Liver (tissue), 9 donors: Measurements from ENCODE around the gene KANK2. TPM values are rescaled to one million over a fixed set of nuclear protein-coding genes. Genes with fewer than 3 reads are reported as not detected.

Experiments
- DNase-seq: peaks from one replicate; pipeline ENCODE4 v3.0.0-alpha.2; 2017; ENCODE audit warnings: low spot score
- H3K27ac ChIP-seq, 2 donors: one replicate each; pipeline ENCODE4 v1.7.0; 2013; ENCODE audit warnings: inconsistent platforms in 2 of 2, low read length in 2 of 2, control low read depth in 1 of 2, low read depth in 1 of 2, mild to moderate bottlenecking in 1 of 2
- H3K27me3 ChIP-seq, 4 donors: one replicate each; pipeline versions ENCODE4 v1.6.1 to v1.7.0; 2013; ENCODE audit warnings: low read length in 3 of 4, inconsistent platforms in 1 of 4, mild to moderate bottlenecking in 1 of 4, moderate library complexity in 1 of 4; ENCODE audit not compliant: control insufficient read depth in 4 of 4, insufficient read depth in 4 of 4
- H3K36me3 ChIP-seq, 4 donors: one replicate each; pipeline versions ENCODE4 v1.6.1 to v1.7.0; 2013; ENCODE audit warnings: low read length in 3 of 4, mild to moderate bottlenecking in 3 of 4, low read depth in 1 of 4, moderate library complexity in 1 of 4; ENCODE audit not compliant: control insufficient read depth in 4 of 4, insufficient read depth in 3 of 4
- H3K4me1 ChIP-seq, 4 donors: one replicate each; pipeline versions ENCODE4 v1.6.1 to v1.7.0; 2013; ENCODE audit warnings: low read length in 3 of 4, mild to moderate bottlenecking in 3 of 4, moderate library complexity in 1 of 4; ENCODE audit not compliant: control insufficient read depth in 4 of 4, insufficient read depth in 4 of 4
- H3K4me3 ChIP-seq, 3 donors: one replicate each; pipeline versions ENCODE4 v1.6.1 to v1.7.0; 2013; ENCODE audit warnings: low read length in 3 of 3, control low read depth in 1 of 3, low read depth in 1 of 3, mild to moderate bottlenecking in 1 of 3
- H3K9ac ChIP-seq, 2 donors: one replicate each; pipeline ENCODE4 v1.7.0; 2013; ENCODE audit warnings: low read length in 2 of 2, mild to moderate bottlenecking in 2 of 2, moderate library complexity in 2 of 2, control low read depth in 1 of 2, low read depth in 1 of 2
- H3K9me3 ChIP-seq, 4 donors: one replicate each; pipeline versions ENCODE4 v1.6.1 to v1.7.0; 2013; ENCODE audit warnings: low read length in 3 of 4; ENCODE audit not compliant: control insufficient read depth in 4 of 4
- EGR1 ChIP-seq, 2 donors: IDR thresholded peaks; 2 replicates each; pipeline ENCODE4 v1.6.1; 2016 to 2018; ENCODE audit warnings: antibody characterized with exemption in 2 of 2, low read depth in 2 of 2
- FOXA1 ChIP-seq: IDR thresholded peaks from 2 replicates; pipeline ENCODE4 v1.6.1; 2016; ENCODE audit warnings: antibody characterized with exemption
- FOXA2 ChIP-seq: IDR thresholded peaks from 2 replicates; pipeline ENCODE4 v1.6.1; 2016; ENCODE audit warnings: antibody characterized with exemption
- GABPA ChIP-seq, 2 donors: IDR thresholded peaks in 1 of 2; conservative IDR thresholded peaks in 1 of 2; 2 replicates each; pipeline ENCODE4 v1.6.1; 2016; ENCODE audit warnings: antibody characterized with exemption in 2 of 2, mild to moderate bottlenecking in 1 of 2, moderate library complexity in 1 of 2
- HNF4A ChIP-seq, 2 donors: conservative IDR thresholded peaks; 2 replicates each; pipeline ENCODE4 v1.6.1; 2016; ENCODE audit warnings: antibody characterized with exemption in 2 of 2, mild to moderate bottlenecking in 2 of 2
- HNF4G ChIP-seq: IDR thresholded peaks from 2 replicates; pipeline ENCODE4 v1.6.1; 2016; ENCODE audit warnings: antibody characterized with exemption
- JUND ChIP-seq, 2 donors: IDR thresholded peaks; 2 replicates each; pipeline ENCODE4 v1.6.1; 2016; ENCODE audit warnings: antibody characterized with exemption in 2 of 2
- NR2F2 ChIP-seq: IDR thresholded peaks from 2 replicates; pipeline ENCODE4 v1.6.1; 2016; ENCODE audit warnings: antibody characterized with exemption
- RAD21 ChIP-seq, 2 donors: IDR thresholded peaks; 2 replicates each; pipeline ENCODE4 v1.6.1; 2016; ENCODE audit warnings: antibody characterized with exemption in 2 of 2, mild to moderate bottlenecking in 2 of 2
- TAF1 ChIP-seq: conservative IDR thresholded peaks from 2 replicates; pipeline ENCODE4 v1.6.1; 2016; ENCODE audit warnings: antibody characterized with exemption, mild to moderate bottlenecking
- YY1 ChIP-seq: IDR thresholded peaks from 2 replicates; pipeline ENCODE4 v1.6.1; 2016; ENCODE audit warnings: antibody characterized with exemption, mild to moderate bottlenecking
- WGBS: extraction: QIAGEN DNeasy Blood & Tissue Kit; methylation state at CpG from one replicate; pipeline ENCODE4 v1.1.7; 2013; 5-methylcytosine and 5-hydroxymethylcytosine counted together
- polyA plus RNA-seq, 2 donors: library from polyadenylated mRNA; stranded (reverse) in 1 of 2; unstranded in 1 of 2; fragments of 200-250 nt in 1 of 2; fragments of >200 nt in 1 of 2; fragmentation: Nextera tagmentation in 1 of 2; extraction: Ambion mirVana in 1 of 2; gene quantifications; one replicate each; pipeline versions ENCODE4 v1.2.1 to v1.2.3, GENCODE V29; 2013 to 2015
- total RNA-seq, 2 donors: library from RNA; depleted of rRNA; stranded (reverse); fragments of >200 nt; gene quantifications; one replicate each; pipeline ENCODE4 v1.2.3, GENCODE V29; 2014
- TF ChIP-seq, protein P1 (sequence below): IDR thresholded peaks from 2 replicates; pipeline ENCODE4 v1.6.1; 2016; ENCODE audit warnings: antibody characterized with exemption
- TF ChIP-seq, protein P2 (sequence below): fragments of 150-350 bp; IDR thresholded peaks from 2 replicates; pipeline ENCODE4 v1.5.1; 2017; ENCODE audit warnings: improper control_type of control experiment, low read depth, low read length; ENCODE audit not compliant: missing input control
- TF ChIP-seq, protein P3 (sequence below): IDR thresholded peaks from 2 replicates; pipeline ENCODE4 v1.6.1; 2016; ENCODE audit warnings: antibody characterized with exemption
- TF ChIP-seq, protein P4 (sequence below): IDR thresholded peaks from 2 replicates; pipeline ENCODE4 v1.6.1; 2016; ENCODE audit warnings: antibody characterized with exemption
- TF ChIP-seq, protein P5 (sequence below): IDR thresholded peaks from 2 replicates; pipeline ENCODE4 v1.6.1; 2016; ENCODE audit warnings: antibody characterized with exemption, mild to moderate bottlenecking
- donor health status: healthy.
- donor health status: healthy.
- donor health status: healthy.
- donor health status: healthy.
- donor health status: healthy.

The KANK2 gene
- total and polyA plus RNA-seq, 4 donors: 15.0 to 67.8 (median 40.6) TPM

DNA sequence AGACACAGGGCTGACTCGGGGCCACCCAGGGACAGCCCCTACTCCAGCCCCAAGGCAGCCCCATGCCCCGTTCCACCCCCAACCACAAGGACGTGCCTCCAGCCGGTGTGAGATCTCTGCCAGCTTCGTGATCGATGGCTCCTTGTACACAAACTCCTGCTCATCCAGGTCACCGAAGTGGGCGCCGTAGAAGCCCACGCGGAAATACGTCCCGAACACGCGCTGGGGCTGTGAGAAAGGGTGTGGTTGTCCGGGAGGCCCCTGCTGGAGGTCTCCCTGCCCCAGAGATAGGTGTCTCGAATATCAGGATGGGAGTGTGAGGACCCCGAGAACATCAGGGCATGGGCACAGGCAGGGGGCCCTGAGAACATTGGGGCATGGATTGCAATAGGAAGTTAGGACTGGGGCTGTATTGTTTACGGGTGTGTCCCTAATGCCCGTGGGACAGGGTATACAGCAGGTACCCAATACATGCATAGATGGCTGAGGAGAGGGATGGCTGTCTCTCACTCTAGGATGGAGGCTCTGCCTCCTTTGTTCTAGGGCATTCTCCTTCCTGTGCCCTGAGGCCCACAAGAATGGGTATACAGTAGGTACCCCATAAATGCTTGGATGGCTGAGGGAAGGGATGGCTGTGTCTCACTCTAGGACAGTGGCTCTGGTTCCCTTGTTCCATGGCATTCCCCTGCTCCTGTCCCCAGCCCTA is 5.3 kb upstream of the KANK2 start (continued):
- TF ChIP-seq, protein P1, sequence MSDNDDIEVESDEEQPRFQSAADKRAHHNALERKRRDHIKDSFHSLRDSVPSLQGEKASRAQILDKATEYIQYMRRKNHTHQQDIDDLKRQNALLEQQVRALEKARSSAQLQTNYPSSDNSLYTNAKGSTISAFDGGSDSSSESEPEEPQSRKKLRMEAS: no peak
- no peak for TF ChIP-seq JUND (IDR thresholded peaks at IDR 0.05)
- TF ChIP-seq, protein P2, sequence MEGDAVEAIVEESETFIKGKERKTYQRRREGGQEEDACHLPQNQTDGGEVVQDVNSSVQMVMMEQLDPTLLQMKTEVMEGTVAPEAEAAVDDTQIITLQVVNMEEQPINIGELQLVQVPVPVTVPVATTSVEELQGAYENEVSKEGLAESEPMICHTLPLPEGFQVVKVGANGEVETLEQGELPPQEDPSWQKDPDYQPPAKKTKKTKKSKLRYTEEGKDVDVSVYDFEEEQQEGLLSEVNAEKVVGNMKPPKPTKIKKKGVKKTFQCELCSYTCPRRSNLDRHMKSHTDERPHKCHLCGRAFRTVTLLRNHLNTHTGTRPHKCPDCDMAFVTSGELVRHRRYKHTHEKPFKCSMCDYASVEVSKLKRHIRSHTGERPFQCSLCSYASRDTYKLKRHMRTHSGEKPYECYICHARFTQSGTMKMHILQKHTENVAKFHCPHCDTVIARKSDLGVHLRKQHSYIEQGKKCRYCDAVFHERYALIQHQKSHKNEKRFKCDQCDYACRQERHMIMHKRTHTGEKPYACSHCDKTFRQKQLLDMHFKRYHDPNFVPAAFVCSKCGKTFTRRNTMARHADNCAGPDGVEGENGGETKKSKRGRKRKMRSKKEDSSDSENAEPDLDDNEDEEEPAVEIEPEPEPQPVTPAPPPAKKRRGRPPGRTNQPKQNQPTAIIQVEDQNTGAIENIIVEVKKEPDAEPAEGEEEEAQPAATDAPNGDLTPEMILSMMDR: no peak
- TF ChIP-seq GABPA (IDR thresholded peaks at IDR 0.05 in 1 of 2, conservative IDR thresholded peaks at IDR 0.05 in 1 of 2): no peak
- TF ChIP-seq, protein P3, sequence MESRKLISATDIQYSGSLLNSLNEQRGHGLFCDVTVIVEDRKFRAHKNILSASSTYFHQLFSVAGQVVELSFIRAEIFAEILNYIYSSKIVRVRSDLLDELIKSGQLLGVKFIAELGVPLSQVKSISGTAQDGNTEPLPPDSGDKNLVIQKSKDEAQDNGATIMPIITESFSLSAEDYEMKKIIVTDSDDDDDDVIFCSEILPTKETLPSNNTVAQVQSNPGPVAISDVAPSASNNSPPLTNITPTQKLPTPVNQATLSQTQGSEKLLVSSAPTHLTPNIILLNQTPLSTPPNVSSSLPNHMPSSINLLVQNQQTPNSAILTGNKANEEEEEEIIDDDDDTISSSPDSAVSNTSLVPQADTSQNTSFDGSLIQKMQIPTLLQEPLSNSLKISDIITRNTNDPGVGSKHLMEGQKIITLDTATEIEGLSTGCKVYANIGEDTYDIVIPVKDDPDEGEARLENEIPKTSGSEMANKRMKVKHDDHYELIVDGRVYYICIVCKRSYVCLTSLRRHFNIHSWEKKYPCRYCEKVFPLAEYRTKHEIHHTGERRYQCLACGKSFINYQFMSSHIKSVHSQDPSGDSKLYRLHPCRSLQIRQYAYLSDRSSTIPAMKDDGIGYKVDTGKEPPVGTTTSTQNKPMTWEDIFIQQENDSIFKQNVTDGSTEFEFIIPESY: no peak
- no peak for TF ChIP-seq FOXA2

DNA sequence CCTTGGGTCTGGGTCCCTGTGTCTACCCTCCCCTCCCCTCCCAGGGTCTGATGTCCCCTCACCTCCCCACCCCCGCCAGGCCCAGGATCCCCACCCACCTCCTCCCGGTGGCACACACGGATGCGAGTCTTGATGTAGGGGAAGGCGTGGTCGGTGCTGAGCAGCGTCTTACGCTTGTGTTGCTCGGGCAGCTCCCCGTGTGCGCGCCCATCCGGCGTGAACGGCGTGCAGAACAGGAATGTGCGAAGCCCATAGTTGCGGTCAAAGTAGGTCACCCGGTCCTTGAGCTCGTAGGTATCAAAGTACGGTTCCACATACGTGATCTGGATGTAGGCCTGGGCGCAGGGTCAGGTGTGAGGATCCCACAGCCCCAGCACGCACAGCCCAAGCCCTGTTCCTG is 4.4 kb upstream of the KANK2 start:
- H3K27ac ChIP-seq: peak overlapping the region in 1 of 2 donors; percentile 55
- H3K4me1 ChIP-seq: peaks cover 0 to 56% (median 34%) of the 10 kb centered on the region in 4 donors
- no peaks in the 10 kb centered on the region for H3K36me3 ChIP-seq

DNA sequence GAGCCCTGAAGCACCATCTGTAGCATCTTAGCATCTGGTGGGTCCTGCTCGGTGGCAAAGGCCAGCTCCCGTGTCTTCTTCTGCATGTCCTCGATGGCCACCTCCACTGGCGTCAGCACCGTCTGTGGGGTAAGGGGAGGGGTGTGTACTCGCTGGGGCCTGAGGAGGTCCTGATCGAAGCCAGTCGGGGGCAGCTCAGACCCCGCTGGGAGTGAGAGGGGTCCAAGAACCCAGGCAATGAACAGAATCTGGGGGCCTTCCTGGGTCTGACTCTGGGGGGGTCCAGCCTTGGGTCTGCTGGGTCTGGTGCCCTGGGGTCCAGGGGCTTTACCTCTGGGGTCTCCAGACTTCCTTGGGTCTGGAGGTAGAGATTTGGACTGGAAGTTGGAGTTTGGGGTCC is 3.6 kb upstream of the KANK2 start:
- WGBS: 94% methylated on average over 9 of the region's 9 CpGs

More for the DNA sequence above, 4.4 kb upstream of the KANK2 start:
- no peak overlapping the region for H3K9ac ChIP-seq
- no peaks in the 10 kb centered on the region for H3K9me3 ChIP-seq
- TF ChIP-seq FOXA2 (no peak), HNF4A (conservative IDR thresholded peaks at IDR 0.05) (peak; percentile 13 to 30)
- no peaks in the 10 kb centered on the region for H3K27me3 ChIP-seq
- no peak overlapping the region for H3K4me3 ChIP-seq
- DNase-seq: no peak
- 89% methylated on average over 24 of the region's 24 CpGs for WGBS

More for the DNA sequence above, 3.6 kb upstream of the KANK2 start:
- H3K4me3 ChIP-seq: no peak overlapping the region
- TF ChIP-seq, protein P4, sequence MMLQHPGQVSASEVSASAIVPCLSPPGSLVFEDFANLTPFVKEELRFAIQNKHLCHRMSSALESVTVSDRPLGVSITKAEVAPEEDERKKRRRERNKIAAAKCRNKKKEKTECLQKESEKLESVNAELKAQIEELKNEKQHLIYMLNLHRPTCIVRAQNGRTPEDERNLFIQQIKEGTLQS: no peak
- TF ChIP-seq RAD21 (IDR thresholded peaks at IDR 0.05) (no peak), EGR1 (IDR thresholded peaks at IDR 0.05; ENCODE audit: low read depth in 2 of 2) (no peak), FOXA1 (no peak), YY1 (no peak), FOXA2 (no peak), TAF1 (no peak), NR2F2 (no peak), GABPA (IDR thresholded peaks at IDR 0.05 in 1 of 2, conservative IDR thresholded peaks at IDR 0.05 in 1 of 2) (no peak), HNF4G (no peak), HNF4A (conservative IDR thresholded peaks at IDR 0.05) (no peak)
- TF ChIP-seq, protein P2: no peak
- TF ChIP-seq, protein P5, sequence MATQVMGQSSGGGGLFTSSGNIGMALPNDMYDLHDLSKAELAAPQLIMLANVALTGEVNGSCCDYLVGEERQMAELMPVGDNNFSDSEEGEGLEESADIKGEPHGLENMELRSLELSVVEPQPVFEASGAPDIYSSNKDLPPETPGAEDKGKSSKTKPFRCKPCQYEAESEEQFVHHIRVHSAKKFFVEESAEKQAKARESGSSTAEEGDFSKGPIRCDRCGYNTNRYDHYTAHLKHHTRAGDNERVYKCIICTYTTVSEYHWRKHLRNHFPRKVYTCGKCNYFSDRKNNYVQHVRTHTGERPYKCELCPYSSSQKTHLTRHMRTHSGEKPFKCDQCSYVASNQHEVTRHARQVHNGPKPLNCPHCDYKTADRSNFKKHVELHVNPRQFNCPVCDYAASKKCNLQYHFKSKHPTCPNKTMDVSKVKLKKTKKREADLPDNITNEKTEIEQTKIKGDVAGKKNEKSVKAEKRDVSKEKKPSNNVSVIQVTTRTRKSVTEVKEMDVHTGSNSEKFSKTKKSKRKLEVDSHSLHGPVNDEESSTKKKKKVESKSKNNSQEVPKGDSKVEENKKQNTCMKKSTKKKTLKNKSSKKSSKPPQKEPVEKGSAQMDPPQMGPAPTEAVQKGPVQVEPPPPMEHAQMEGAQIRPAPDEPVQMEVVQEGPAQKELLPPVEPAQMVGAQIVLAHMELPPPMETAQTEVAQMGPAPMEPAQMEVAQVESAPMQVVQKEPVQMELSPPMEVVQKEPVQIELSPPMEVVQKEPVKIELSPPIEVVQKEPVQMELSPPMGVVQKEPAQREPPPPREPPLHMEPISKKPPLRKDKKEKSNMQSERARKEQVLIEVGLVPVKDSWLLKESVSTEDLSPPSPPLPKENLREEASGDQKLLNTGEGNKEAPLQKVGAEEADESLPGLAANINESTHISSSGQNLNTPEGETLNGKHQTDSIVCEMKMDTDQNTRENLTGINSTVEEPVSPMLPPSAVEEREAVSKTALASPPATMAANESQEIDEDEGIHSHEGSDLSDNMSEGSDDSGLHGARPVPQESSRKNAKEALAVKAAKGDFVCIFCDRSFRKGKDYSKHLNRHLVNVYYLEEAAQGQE: no peak
- TF ChIP-seq, protein P1: no peak
- TF ChIP-seq, protein P3: no peak
- peaks cover 0 to 62% (median 40%) of the 10 kb centered on the region in 4 donors for H3K4me1 ChIP-seq
- no peak overlapping the region for H3K27ac ChIP-seq
- no peaks in the 10 kb centered on the region for H3K27me3 ChIP-seq
- H3K9ac ChIP-seq: no peak overlapping the region
- no peak for DNase-seq
- no peaks in the 10 kb centered on the region for H3K36me3 ChIP-seq
- H3K9me3 ChIP-seq: no peaks in the 10 kb centered on the region
